H1 (cell line): Measurements from ENCODE around the gene ABHD16B. TPM values are rescaled to one million over a fixed set of nuclear protein-coding genes. Genes with fewer than 3 reads are reported as not detected.

Experiments used
- CTCF ChIA-PET: fragments of 300-600 bp; sonication (Branson Sonifier 250); formaldehyde crosslinking; loops from one replicate; lab custom pipeline; 2021; ENCODE audit not compliant: partially characterized antibody; lab: Charles Lee
- POLR2A ChIA-PET: fragments of 300-600 bp; sonication (Branson Sonifier 250); formaldehyde crosslinking; loops from one replicate; lab custom pipeline; 2021; ENCODE audit warnings: inconsistent platforms; ENCODE audit not compliant: partially characterized antibody; lab: Charles Lee
- DNase-seq, 2 experiments: peaks; one replicate each; pipeline versions ENCODE4 v3.0.0 to v3.0.0-alpha.2; 2010 to 2022; ENCODE audit warnings: low spot score in 2 of 2, low read depth in 1 of 2, mixed read lengths in 1 of 2
- FAIRE-seq: peaks from 2 replicates; lab custom pipeline; 2011; peaks lifted over from hg19 to GRCh38; lab: Jason Lieb, UNC
- H2AFZ ChIP-seq: 2 replicates; pipeline ENCODE4 v1.8.1; 2012; ENCODE audit warnings: low read length, inconsistent platforms
- H2AK5ac ChIP-seq: 2 replicates; pipeline ENCODE4 v1.6.1; 2013; ENCODE audit warnings: low read depth, low read length
- H2BK120ac ChIP-seq: replicated peaks from 2 replicates; pipeline ENCODE3; 2013; ENCODE audit warnings: low read depth, low read length, inconsistent platforms
- H2BK12ac ChIP-seq: 2 replicates; pipeline ENCODE4 v1.6.1; 2013; ENCODE audit warnings: low read depth, low read length
- H2BK15ac ChIP-seq: 2 replicates; pipeline ENCODE4 v1.6.1; 2013; ENCODE audit warnings: low read length
- H2BK20ac ChIP-seq: 2 replicates; pipeline ENCODE4 v1.6.1; 2013; ENCODE audit warnings: low read length
- H2BK5ac ChIP-seq: 2 replicates; pipeline ENCODE4 v1.6.1; 2013; ENCODE audit warnings: low read depth, low read length
- H3K14ac ChIP-seq: 2 replicates; pipeline ENCODE4 v1.6.1; 2013; ENCODE audit warnings: inconsistent platforms; ENCODE audit not compliant: insufficient read length
- H3K18ac ChIP-seq: 2 replicates; pipeline ENCODE4 v1.6.1; 2013; ENCODE audit warnings: low read length; ENCODE audit errors: extremely low read depth
- H3K23ac ChIP-seq: 2 replicates; pipeline ENCODE4 v1.6.1; 2013; ENCODE audit warnings: inconsistent platforms; ENCODE audit not compliant: insufficient read length
- H3K23me2 ChIP-seq: 2 replicates; pipeline ENCODE4 v1.6.1; 2013; ENCODE audit warnings: low read depth, low read length
- H3K27ac ChIP-seq: 2 replicates; pipeline ENCODE4 v1.6.1; 2011; ENCODE audit warnings: low read depth, low read length, inconsistent platforms
- H3K27me3 ChIP-seq, 4 experiments: replicated peaks in 1 of 4; 1 replicate in 1 of 4; 2 replicates in 3 of 4; pipeline versions ENCODE4 v1.6.1 to v1.8.1; 2011 to 2013; ENCODE audit warnings: low read length in 3 of 4, mild to moderate bottlenecking in 3 of 4, inconsistent platforms in 2 of 4, mixed read lengths in 2 of 4, moderate library complexity in 1 of 4; ENCODE audit not compliant: control insufficient read depth in 3 of 4, insufficient read depth in 3 of 4; ENCODE audit errors: extremely low read depth in 1 of 4
- H3K36me3 ChIP-seq, 4 experiments: 2 replicates each; pipeline versions ENCODE4 v1.6.1 to v1.8.1; 2011 to 2013; ENCODE audit warnings: mild to moderate bottlenecking in 4 of 4, low read length in 3 of 4, moderate library complexity in 2 of 4, control low read depth in 1 of 4, inconsistent platforms in 1 of 4; ENCODE audit not compliant: insufficient read depth in 4 of 4, control insufficient read depth in 2 of 4
- H3K4ac ChIP-seq: replicated peaks from 2 replicates; pipeline ENCODE3; 2013; ENCODE audit warnings: low read length, low read depth, mixed read lengths, inconsistent platforms; ENCODE audit not compliant: insufficient read length
- H3K4me1 ChIP-seq, 4 experiments: replicated peaks in 1 of 4; 1 replicate in 1 of 4; 2 replicates in 3 of 4; pipeline versions ENCODE4 v1.6.1 to v1.8.1; 2011 to 2013; ENCODE audit warnings: low read length in 3 of 4, inconsistent platforms in 2 of 4, mixed read lengths in 1 of 4; ENCODE audit not compliant: insufficient read depth in 4 of 4, control insufficient read depth in 3 of 4
- H3K4me2 ChIP-seq, 2 experiments: 2 replicates each; pipeline versions ENCODE4 v1.6.1 to v1.8.1; 2011 to 2013; ENCODE audit warnings: low read depth in 2 of 2, low read length in 2 of 2, control low read depth in 1 of 2, inconsistent platforms in 1 of 2, mild to moderate bottlenecking in 1 of 2; ENCODE audit not compliant: insufficient read depth in 1 of 2
- H3K4me3 ChIP-seq, 4 experiments: fragments of 200-600, 300-600 bp in 1 of 4; sonication (generic), shearing (Covaris generic), sonication (Bioruptor Twin) in 1 of 4; 2 replicates each; pipeline versions ENCODE4 v1.5.1 to v1.8.1; 2011 to 2016; ENCODE audit warnings: low read length in 4 of 4, low read depth in 3 of 4, control low read depth in 2 of 4, inconsistent platforms in 2 of 4, mild to moderate bottlenecking in 2 of 4, mixed read lengths in 1 of 4, moderate library complexity in 1 of 4; ENCODE audit not compliant: insufficient read depth in 2 of 4; ENCODE audit errors: extremely low read depth in 1 of 4
- H3K56ac ChIP-seq: replicated peaks from 2 replicates; pipeline ENCODE3; 2013; ENCODE audit warnings: low read depth, mild to moderate bottlenecking, mixed read lengths, low read length, inconsistent platforms; ENCODE audit not compliant: insufficient read length
- H3K79me1 ChIP-seq: 2 replicates; pipeline ENCODE4 v1.6.1; 2013; ENCODE audit warnings: low read depth, low read length, control low read depth
- H3K79me2 ChIP-seq, 2 experiments: 2 replicates each; pipeline versions ENCODE4 v1.6.1 to v1.8.1; 2012 to 2013; ENCODE audit warnings: low read length in 2 of 2, mild to moderate bottlenecking in 2 of 2, inconsistent platforms in 1 of 2; ENCODE audit not compliant: insufficient read depth in 2 of 2, control insufficient read depth in 1 of 2
- H3K9ac ChIP-seq, 4 experiments: replicated peaks in 1 of 4; 1 replicate in 1 of 4; 2 replicates in 3 of 4; pipeline versions ENCODE4 v1.6.1 to v1.8.1; 2011 to 2013; ENCODE audit warnings: low read depth in 3 of 4, low read length in 3 of 4, control low read depth in 2 of 4, mild to moderate bottlenecking in 2 of 4, moderate library complexity in 2 of 4, inconsistent platforms in 1 of 4; ENCODE audit errors: extremely low read depth in 1 of 4
- H3K9me3 ChIP-seq, 2 experiments: 2 replicates each; pipeline versions ENCODE4 v1.6.1 to v1.8.1; 2012 to 2013; ENCODE audit warnings: mild to moderate bottlenecking in 2 of 2, moderate library complexity in 2 of 2, control low read depth in 1 of 2, inconsistent platforms in 1 of 2, low read depth in 1 of 2, low read length in 1 of 2, mixed read lengths in 1 of 2; ENCODE audit not compliant: insufficient read depth in 2 of 2
- H4K20me1 ChIP-seq, 2 experiments: replicated peaks in 1 of 2; 2 replicates each; pipeline versions ENCODE3 to v1.8.1; 2011 to 2013; ENCODE audit warnings: inconsistent platforms in 2 of 2, low read length in 2 of 2, mild to moderate bottlenecking in 1 of 2; ENCODE audit not compliant: insufficient read depth in 2 of 2, control insufficient read depth in 1 of 2
- H4K5ac ChIP-seq: 2 replicates; pipeline ENCODE4 v1.6.1; 2013; ENCODE audit warnings: low read length, low read depth, mixed read lengths, inconsistent platforms; ENCODE audit not compliant: insufficient read length
- H4K8ac ChIP-seq: 2 replicates; pipeline ENCODE4 v1.8.0; 2013; ENCODE audit warnings: mild to moderate bottlenecking, moderate library complexity, low read length, inconsistent platforms; ENCODE audit not compliant: insufficient read depth; ENCODE audit errors: extremely low read depth
- H4K91ac ChIP-seq: replicated peaks from 2 replicates; pipeline ENCODE3; 2013; ENCODE audit warnings: low read length, mixed read lengths, inconsistent platforms; ENCODE audit not compliant: insufficient read length
- CHD2 ChIP-seq: IDR thresholded peaks from 2 replicates; pipeline ENCODE4 v1.6.1; 2012; ENCODE audit warnings: low read length, improper control_type of control experiment
- CREB1 ChIP-seq: IDR thresholded peaks from 2 replicates; pipeline ENCODE4 v1.6.1; 2012; ENCODE audit warnings: inconsistent platforms
- EZH2 ChIP-seq: fragments of 200-600 bp; sonication (generic); IDR thresholded peaks from 2 replicates; pipeline ENCODE4 v1.7.1; 2012; ENCODE audit warnings: low read depth, mild to moderate bottlenecking, moderate library complexity, low read length, inconsistent platforms; ENCODE audit not compliant: severe bottlenecking
- KDM4A ChIP-seq: IDR thresholded peaks from one replicate; pipeline ENCODE4 v1.7.1; 2012; ENCODE audit warnings: low read depth, mild to moderate bottlenecking, moderate library complexity, low read length, inconsistent platforms; ENCODE audit not compliant: severe bottlenecking
- POLR2A ChIP-seq, 2 experiments: IDR thresholded peaks; 1 replicate in 1 of 2; 2 replicates in 1 of 2; pipeline ENCODE4 v1.6.1; 2011; ENCODE audit warnings: low read depth in 2 of 2, low read length in 2 of 2, mild to moderate bottlenecking in 2 of 2; ENCODE audit errors: control extremely low read depth in 1 of 2
- RBBP5 ChIP-seq: IDR thresholded peaks from 2 replicates; pipeline ENCODE4 v1.7.1; 2012; ENCODE audit warnings: low read depth, mild to moderate bottlenecking, inconsistent platforms, low read length, moderate library complexity, borderline replicate concordance
- SIN3A ChIP-seq, 2 experiments: IDR thresholded peaks in 1 of 2; conservative IDR thresholded peaks in 1 of 2; 2 replicates each; pipeline ENCODE4 v1.6.1; 2011 to 2012; ENCODE audit warnings: low read length in 2 of 2, improper control_type of control experiment in 1 of 2, low read depth in 1 of 2, mild to moderate bottlenecking in 1 of 2
- SP1 ChIP-seq: IDR thresholded peaks from 2 replicates; pipeline ENCODE4 v1.6.1; 2011; ENCODE audit warnings: low read depth, low read length
- SP2 ChIP-seq: IDR thresholded peaks from 2 replicates; pipeline ENCODE4 v1.6.1; 2012; ENCODE audit warnings: mild to moderate bottlenecking, low read length, inconsistent platforms
- SP4 ChIP-seq: IDR thresholded peaks from 2 replicates; pipeline ENCODE4 v1.6.1; 2012; ENCODE audit warnings: low read length, inconsistent platforms
- SUZ12 ChIP-seq: fragments of 200-600 bp; sonication (generic); IDR thresholded peaks from 2 replicates; pipeline ENCODE4 v1.6.1; 2012; ENCODE audit warnings: mild to moderate bottlenecking, inconsistent platforms, low read length, moderate library complexity, mixed read lengths
- TAF1 ChIP-seq: IDR thresholded peaks from 2 replicates; pipeline ENCODE4 v1.6.1; 2011; ENCODE audit warnings: mild to moderate bottlenecking, low read depth, low read length
- TAF7 ChIP-seq: optimal IDR thresholded peaks from 2 replicates; pipeline ENCODE3; 2011; ENCODE audit warnings: low read depth, mild to moderate bottlenecking, inconsistent platforms, low read length, moderate library complexity, borderline replicate concordance
- WGBS, 2 experiments: shearing (Covaris generic) in 1 of 2; methylation state at CpG; one replicate each; pipeline versions ENCODE4 v1.1.6 to v1.1.7; 2013 to 2015; ENCODE audit warnings: low lambda C conversion rate in 2 of 2, mixed read lengths in 2 of 2, inconsistent platforms in 1 of 2, low coverage in 1 of 2, missing lambda C conversion rate in 1 of 2; ENCODE audit not compliant: insufficient replicate concordance in 2 of 2, insufficient coverage in 1 of 2, insufficient read length in 1 of 2; ENCODE audit errors: extremely low coverage in 1 of 2, missing lambda C conversion rate in 1 of 2; 5-methylcytosine and 5-hydroxymethylcytosine counted together
- polyA plus RNA-seq, 7 experiments: library from polyadenylated mRNA; depleted of rRNA in 3 of 7; stranded (reverse) in 5 of 7; unstranded in 2 of 7; fragments of >200 nt in 5 of 7; fragments of 200-250 nt in 2 of 7; gene quantifications; 1 replicate in 5 of 7; 2 replicates in 1 of 7; 4 replicates in 1 of 7; pipeline versions ENCODE4 v1.2.1 to v1.2.3, GENCODE V29; 2011 to 2013; ENCODE audit warnings: missing spikeins in 2 of 7, mixed read lengths in 2 of 7
- total RNA-seq: library from RNA; stranded (reverse); fragmentation: NEBNext Ultra II Directional; extraction: Animal tissue kit (Norgen Biotek cat#: 25700); gene quantifications from 2 replicates; pipeline ENCODE4 v1.2.1, GENCODE V29; 2021

ABHD16B gene
- total and polyA plus RNA-seq, 2 of the 8 experiments (the other 6 are each of a cell fraction or from before 2014, with no cell fraction given) = not detected

DNA sequence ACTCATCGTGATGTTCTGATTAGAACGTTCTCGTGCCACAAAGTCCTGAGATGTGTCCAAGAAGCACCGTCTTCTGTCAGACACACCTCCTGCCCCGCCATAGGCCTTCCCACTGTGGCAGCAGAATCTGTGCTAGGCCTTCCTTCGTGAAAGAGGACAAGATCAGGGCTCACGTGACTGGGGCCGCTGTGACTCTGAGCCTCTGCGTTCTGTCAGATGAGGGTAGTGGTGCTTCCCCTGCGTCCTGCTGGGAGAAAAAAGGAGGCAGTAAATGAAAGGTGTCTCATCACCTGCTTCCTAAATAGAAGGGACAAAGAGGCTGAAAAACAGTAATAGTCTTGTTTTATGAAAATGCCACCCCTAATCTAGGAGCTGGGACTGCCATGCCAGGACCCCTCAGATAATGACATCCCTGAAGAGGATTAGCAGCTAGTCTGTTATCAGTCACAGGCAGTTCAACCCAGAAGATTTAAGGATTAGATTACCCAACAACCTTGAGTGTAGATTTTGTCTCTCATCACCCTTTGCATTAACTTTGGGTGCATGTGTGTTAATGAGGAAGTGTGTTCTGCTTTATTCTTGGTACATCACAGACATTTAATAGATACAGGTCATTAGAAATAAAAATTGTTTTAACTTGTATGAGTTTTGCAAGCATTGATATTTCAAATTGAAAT, 37.7 kb downstream of the ABHD16B start:
- H3K79me1 ChIP-seq = peaks cover 22% of the 10 kb centered on the region
- peaks cover 0 to 6% (median 4%) of the 10 kb centered on the region in 4 experiments; a peak in 4 of 7 replicates for H3K4me1 ChIP-seq
- H3K9ac ChIP-seq = no peak overlapping the region
- no peaks in the 10 kb centered on the region for H3K36me3 ChIP-seq
- H3K4me2 ChIP-seq = no peak overlapping the region
- H2BK12ac ChIP-seq = no peak overlapping the region
- H2BK15ac ChIP-seq = no peak overlapping the region
- H3K9me3 ChIP-seq = no peaks in the 10 kb centered on the region
- H3K23me2 ChIP-seq = peaks cover 3% of the 10 kb centered on the region; the same call in 1 of the 2 replicates
- no peak overlapping the region for H3K56ac ChIP-seq
- 93% methylated on average over 10 of the region's 10 CpGs; no CpG with 5 or more reads in 1 of the 2 experiments for WGBS, 2 experiments
- peaks cover 3 to 58% of the 10 kb centered on the region in 2 experiments; a peak in 2 of 4 replicates for H3K79me2 ChIP-seq
- no peak overlapping the region for H4K5ac ChIP-seq
- no peak overlapping the region for H3K23ac ChIP-seq
- no peak overlapping the region for H2AFZ ChIP-seq
- no peak overlapping the region for H3K4ac ChIP-seq
- no peak overlapping the region for H2AK5ac ChIP-seq
- DNase-seq (no peak), FAIRE-seq (no peak)
- H3K27me3 ChIP-seq = no peaks in the 10 kb centered on the region
- H3K4me3 ChIP-seq = no peak overlapping the region
- no peak overlapping the region for H2BK20ac ChIP-seq
- ChIA-PET POLR2A (interaction anchor here (1.4 kb wide), 1 partner anchor 34 kb away, joined by 3 read pairs; the partner anchor contains the start of gene TPD52L2), CTCF (interaction anchor here (0.6 kb wide), 2 partner anchors 11 to 41 kb away, joined by 3 read pairs; no protein-coding TSS in a partner anchor)
- H3K27ac ChIP-seq = no peak overlapping the region
- no peak overlapping the region for H3K14ac ChIP-seq
- no peak overlapping the region for H4K8ac ChIP-seq
- H2BK120ac ChIP-seq = no peak overlapping the region
- peaks cover 4 to 17% of the 10 kb centered on the region in 2 experiments for H4K20me1 ChIP-seq
- no peak overlapping the region for H4K91ac ChIP-seq
- no peak overlapping the region for H2BK5ac ChIP-seq
- H3K18ac ChIP-seq = no peak overlapping the region
- TF ChIP-seq TAF7 (no peak), CREB1 (no peak), SIN3A (conservative IDR thresholded peaks at IDR 0.05 in 1 of 2, IDR thresholded peaks at IDR 0.05 in 1 of 2; ENCODE audit: low read depth in 1 of 2, low read length in 2 of 2) (no peak), SP2 (no peak), SP1 (no peak), KDM4A (no peak), RBBP5 (no peak), SP4 (no peak), EZH2 (no peak), TAF1 (no peak), SUZ12 (no peak), POLR2A (IDR thresholded peaks at IDR 0.05; ENCODE audit: control extremely low read depth in 1 of 2, low read depth in 2 of 2, low read length in 2 of 2) (no peak), CHD2 (no peak)
